GM12878 (cell line): ENCODE results near the gene SLC35E4.

ENCODE experiments used
- E4F1 ChIP-seq: fragments of 450-650 bp; IDR thresholded peaks from 2 replicates; pipeline ENCODE4 v1.6.1; 2018; ENCODE audit warnings: borderline replicate concordance, mild to moderate bottlenecking; ENCODE audit not compliant: partially characterized antibody
- IRF4 ChIP-seq: IDR thresholded peaks from 2 replicates; pipeline ENCODE4 v1.6.1; 2011; ENCODE audit warnings: low read depth, low read length
- NRF1 ChIP-seq: conservative IDR thresholded peaks from 2 replicates; pipeline ENCODE4 v1.6.1; 2011; ENCODE audit warnings: mild to moderate bottlenecking, low read depth, low read length, improper control_type of control experiment
- SRF ChIP-seq, 2 experiments: IDR thresholded peaks; 2 replicates each; pipeline ENCODE4 v1.6.1; 2011; ENCODE audit warnings: low read depth in 2 of 2, low read length in 2 of 2, mild to moderate bottlenecking in 1 of 2, moderate library complexity in 1 of 2
- TF ChIP-seq, protein P1 (sequence below): IDR thresholded peaks from 2 replicates; pipeline ENCODE4 v1.6.1; 2012; ENCODE audit warnings: low read length, inconsistent platforms
- TF ChIP-seq, protein P2 (sequence below): fragments of 450-650 bp; IDR thresholded peaks from 2 replicates; pipeline ENCODE4 v1.6.1; 2016; ENCODE audit warnings: mild to moderate bottlenecking, moderate library complexity, borderline replicate concordance

DNA sequence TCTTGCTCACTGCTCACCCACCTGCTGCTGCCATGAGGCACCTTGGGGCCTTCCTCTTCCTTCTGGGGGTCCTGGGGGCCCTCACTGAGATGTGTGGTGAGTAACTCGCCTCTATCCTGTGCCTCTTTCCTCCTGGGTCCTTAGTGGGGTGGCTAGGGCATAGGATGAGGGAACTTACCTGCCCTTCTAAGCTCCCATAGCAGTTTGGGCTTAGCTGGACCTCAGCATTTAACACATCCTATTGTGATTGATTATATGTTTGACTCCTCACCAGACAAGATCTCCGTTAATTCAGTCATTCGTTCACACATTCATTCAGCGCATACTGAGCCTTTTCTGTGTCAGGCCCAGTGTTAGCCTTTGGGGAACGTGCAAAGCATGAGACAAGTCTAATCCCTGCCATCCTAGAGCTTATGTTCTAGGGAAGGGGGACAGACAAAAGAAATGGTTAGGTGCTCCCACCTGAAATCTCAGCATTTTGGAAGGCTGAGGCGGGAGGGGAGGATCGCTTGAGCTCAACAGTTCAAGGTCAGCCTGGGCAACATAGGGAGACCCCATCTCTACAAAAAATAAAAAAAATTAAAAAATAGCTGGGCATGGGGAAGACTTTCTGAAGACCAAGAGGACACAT lies 28.2 kb upstream of the SLC35E4 start:
- TF ChIP-seq IRF4: no peak
- no peak for TF ChIP-seq NRF1
- no peak for TF ChIP-seq SRF (IDR thresholded peaks at IDR 0.05; ENCODE audit: low read depth in 2 of 2, low read length in 2 of 2)
- TF ChIP-seq E4F1: no peak
- TF ChIP-seq, protein P1, sequence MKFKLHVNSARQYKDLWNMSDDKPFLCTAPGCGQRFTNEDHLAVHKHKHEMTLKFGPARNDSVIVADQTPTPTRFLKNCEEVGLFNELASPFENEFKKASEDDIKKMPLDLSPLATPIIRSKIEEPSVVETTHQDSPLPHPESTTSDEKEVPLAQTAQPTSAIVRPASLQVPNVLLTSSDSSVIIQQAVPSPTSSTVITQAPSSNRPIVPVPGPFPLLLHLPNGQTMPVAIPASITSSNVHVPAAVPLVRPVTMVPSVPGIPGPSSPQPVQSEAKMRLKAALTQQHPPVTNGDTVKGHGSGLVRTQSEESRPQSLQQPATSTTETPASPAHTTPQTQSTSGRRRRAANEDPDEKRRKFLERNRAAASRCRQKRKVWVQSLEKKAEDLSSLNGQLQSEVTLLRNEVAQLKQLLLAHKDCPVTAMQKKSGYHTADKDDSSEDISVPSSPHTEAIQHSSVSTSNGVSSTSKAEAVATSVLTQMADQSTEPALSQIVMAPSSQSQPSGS: no peak
- TF ChIP-seq, protein P2, sequence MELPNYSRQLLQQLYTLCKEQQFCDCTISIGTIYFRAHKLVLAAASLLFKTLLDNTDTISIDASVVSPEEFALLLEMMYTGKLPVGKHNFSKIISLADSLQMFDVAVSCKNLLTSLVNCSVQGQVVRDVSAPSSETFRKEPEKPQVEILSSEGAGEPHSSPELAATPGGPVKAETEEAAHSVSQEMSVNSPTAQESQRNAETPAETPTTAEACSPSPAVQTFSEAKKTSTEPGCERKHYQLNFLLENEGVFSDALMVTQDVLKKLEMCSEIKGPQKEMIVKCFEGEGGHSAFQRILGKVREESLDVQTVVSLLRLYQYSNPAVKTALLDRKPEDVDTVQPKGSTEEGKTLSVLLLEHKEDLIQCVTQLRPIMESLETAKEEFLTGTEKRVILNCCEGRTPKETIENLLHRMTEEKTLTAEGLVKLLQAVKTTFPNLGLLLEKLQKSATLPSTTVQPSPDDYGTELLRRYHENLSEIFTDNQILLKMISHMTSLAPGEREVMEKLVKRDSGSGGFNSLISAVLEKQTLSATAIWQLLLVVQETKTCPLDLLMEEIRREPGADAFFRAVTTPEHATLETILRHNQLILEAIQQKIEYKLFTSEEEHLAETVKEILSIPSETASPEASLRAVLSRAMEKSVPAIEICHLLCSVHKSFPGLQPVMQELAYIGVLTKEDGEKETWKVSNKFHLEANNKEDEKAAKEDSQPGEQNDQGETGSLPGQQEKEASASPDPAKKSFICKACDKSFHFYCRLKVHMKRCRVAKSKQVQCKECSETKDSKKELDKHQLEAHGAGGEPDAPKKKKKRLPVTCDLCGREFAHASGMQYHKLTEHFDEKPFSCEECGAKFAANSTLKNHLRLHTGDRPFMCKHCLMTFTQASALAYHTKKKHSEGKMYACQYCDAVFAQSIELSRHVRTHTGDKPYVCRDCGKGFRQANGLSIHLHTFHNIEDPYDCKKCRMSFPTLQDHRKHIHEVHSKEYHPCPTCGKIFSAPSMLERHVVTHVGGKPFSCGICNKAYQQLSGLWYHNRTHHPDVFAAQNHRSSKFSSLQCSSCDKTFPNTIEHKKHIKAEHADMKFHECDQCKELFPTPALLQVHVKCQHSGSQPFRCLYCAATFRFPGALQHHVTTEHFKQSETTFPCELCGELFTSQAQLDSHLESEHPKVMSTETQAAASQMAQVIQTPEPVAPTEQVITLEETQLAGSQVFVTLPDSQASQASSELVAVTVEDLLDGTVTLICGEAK: no peak
